Measurements from ENCODE around the gene LETM1.
"Not testable (repeated sequence)": the region's sequence is repeated elsewhere in the genome, so short reads cannot be mapped to it uniquely, and the experiment has no call there.

DNA sequence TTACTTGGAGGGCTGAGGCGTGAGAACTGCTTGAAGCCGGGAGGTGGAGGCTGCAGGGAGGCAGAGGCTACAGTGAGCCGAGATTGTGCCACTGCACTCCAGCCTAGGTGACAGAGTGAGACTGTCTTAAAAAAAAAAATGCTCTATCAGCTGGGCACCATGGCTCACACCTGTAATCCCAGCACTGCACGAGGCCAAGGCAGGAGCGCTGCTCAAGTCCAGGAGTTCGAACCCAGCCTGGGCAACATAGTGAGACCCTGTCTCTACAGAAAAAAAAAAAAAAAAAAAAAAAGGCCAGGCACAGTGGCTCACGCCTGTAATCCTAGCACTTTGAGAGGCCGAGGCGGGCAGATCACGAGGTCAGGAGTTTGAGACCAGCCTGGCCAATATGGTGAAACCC, 11.3 kb downstream of the LETM1 start:
- TF ChIP-seq, protein P1, sequence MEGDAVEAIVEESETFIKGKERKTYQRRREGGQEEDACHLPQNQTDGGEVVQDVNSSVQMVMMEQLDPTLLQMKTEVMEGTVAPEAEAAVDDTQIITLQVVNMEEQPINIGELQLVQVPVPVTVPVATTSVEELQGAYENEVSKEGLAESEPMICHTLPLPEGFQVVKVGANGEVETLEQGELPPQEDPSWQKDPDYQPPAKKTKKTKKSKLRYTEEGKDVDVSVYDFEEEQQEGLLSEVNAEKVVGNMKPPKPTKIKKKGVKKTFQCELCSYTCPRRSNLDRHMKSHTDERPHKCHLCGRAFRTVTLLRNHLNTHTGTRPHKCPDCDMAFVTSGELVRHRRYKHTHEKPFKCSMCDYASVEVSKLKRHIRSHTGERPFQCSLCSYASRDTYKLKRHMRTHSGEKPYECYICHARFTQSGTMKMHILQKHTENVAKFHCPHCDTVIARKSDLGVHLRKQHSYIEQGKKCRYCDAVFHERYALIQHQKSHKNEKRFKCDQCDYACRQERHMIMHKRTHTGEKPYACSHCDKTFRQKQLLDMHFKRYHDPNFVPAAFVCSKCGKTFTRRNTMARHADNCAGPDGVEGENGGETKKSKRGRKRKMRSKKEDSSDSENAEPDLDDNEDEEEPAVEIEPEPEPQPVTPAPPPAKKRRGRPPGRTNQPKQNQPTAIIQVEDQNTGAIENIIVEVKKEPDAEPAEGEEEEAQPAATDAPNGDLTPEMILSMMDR (conservative IDR thresholded peaks at IDR 0.05; ENCODE audit: low read length) = not testable (repeated sequence)
- TF ChIP-seq EZH2phosphoT487 (IDR thresholded peaks at IDR 0.05; ENCODE audit: borderline replicate concordance, low read depth, low read length) = not testable (repeated sequence)

All from OCI-LY7 (cell line).